ENCODE data around the gene SERTAD4.

GRCh38 chr1:210189426-210189825 lies 43.2 kb upstream of the SERTAD4 start:
- TF ChIP-seq POLR2A (IDR thresholded peaks at IDR 0.05) (no peak), EP300 (IDR thresholded peaks at IDR 0.05; ENCODE audit: low read depth) (no peak), CTCF (IDR thresholded peaks at IDR 0.05) (no peak), POLR2AphosphoS5 (IDR thresholded peaks at IDR 0.05) (no peak)
